HepG2 (cell line): ENCODE data around the gene NFILZ. TPM values are rescaled to one million over a fixed set of nuclear protein-coding genes. Genes with fewer than 3 reads are reported as not detected.
A peak's percentile ranks its signal among the peaks of the same experiment; 100 is the strongest.

ENCODE experiments used
- CBX2 ChIP-seq, 2 experiments: fragments of 200-600 bp in 1 of 2; sonication (generic); formaldehyde crosslinking in 1 of 2; IDR thresholded peaks; 2 replicates each; pipeline versions ENCODE4 v1.7.0 to v1.8.1; 2018 to 2022; ENCODE audit warnings: low read depth in 2 of 2, low read length in 1 of 2, mild to moderate bottlenecking in 1 of 2, missing genetic modification reagents in 1 of 2
- DPF2 ChIP-seq: sonication (generic); formaldehyde crosslinking; IDR thresholded peaks from 2 replicates; pipeline ENCODE4 v1.4.0; 2020; ENCODE audit warnings: mild to moderate bottlenecking, low read depth, missing genetic modification reagents, borderline replicate concordance
- EED ChIP-seq: sonication (generic); formaldehyde crosslinking; IDR thresholded peaks from 2 replicates; pipeline ENCODE4 v1.5.0; 2020; ENCODE audit warnings: mild to moderate bottlenecking, missing genetic modification reagents
- HINFP ChIP-seq: sonication (generic); formaldehyde crosslinking; IDR thresholded peaks from 2 replicates; pipeline ENCODE4 v1.4.0; 2020; ENCODE audit warnings: low read depth, mild to moderate bottlenecking, missing genetic modification reagents
- KDM3A ChIP-seq: IDR thresholded peaks from 2 replicates; pipeline ENCODE4 v1.6.1; 2018; ENCODE audit warnings: low read depth, missing compliant biosample characterization
- NFIC ChIP-seq: IDR thresholded peaks from 2 replicates; pipeline ENCODE4 v1.6.1; 2012; ENCODE audit warnings: mild to moderate bottlenecking, low read length, inconsistent platforms
- PHF21A ChIP-seq: sonication (generic); formaldehyde crosslinking; IDR thresholded peaks from 2 replicates; pipeline ENCODE4 v1.5.0; 2020; ENCODE audit warnings: mild to moderate bottlenecking, missing genetic modification reagents
- PRDM10 ChIP-seq: sonication (generic); formaldehyde crosslinking; IDR thresholded peaks from 2 replicates; pipeline ENCODE4 v1.4.0; 2020; ENCODE audit warnings: low read depth, missing genetic modification reagents
- RARA ChIP-seq: IDR thresholded peaks from 2 replicates; pipeline ENCODE4 v1.6.1; 2016; ENCODE audit warnings: missing genetic modification reagents, missing compliant biosample characterization
- SMAD9 ChIP-seq: sonication (generic); formaldehyde crosslinking; IDR thresholded peaks from 2 replicates; pipeline ENCODE4 v1.5.1; 2020; ENCODE audit warnings: mild to moderate bottlenecking, missing genetic modification reagents
- SOX6 ChIP-seq, 2 experiments: fragments of 450-650 bp in 1 of 2; sonication (generic) in 1 of 2; formaldehyde crosslinking in 1 of 2; IDR thresholded peaks; 2 replicates each; pipeline versions ENCODE4 v1.4.0 to v1.6.1; 2017 to 2020; ENCODE audit warnings: antibody characterized with exemption in 1 of 2, mild to moderate bottlenecking in 1 of 2, missing genetic modification reagents in 1 of 2
- TAF1 ChIP-seq: sonication (generic); formaldehyde crosslinking; IDR thresholded peaks from 2 replicates; pipeline ENCODE4 v1.4.0; 2020; ENCODE audit warnings: missing genetic modification reagents
- THRA ChIP-seq: sonication (generic); formaldehyde crosslinking; IDR thresholded peaks from 2 replicates; pipeline ENCODE4 v1.4.0; 2020; ENCODE audit warnings: missing genetic modification reagents, borderline replicate concordance
- ZNF850 ChIP-seq: sonication (generic); formaldehyde crosslinking; conservative IDR thresholded peaks from 2 replicates; pipeline ENCODE4 v1.9.0; 2021; ENCODE audit warnings: mild to moderate bottlenecking, missing genetic modification reagents
- ZSCAN22 ChIP-seq: sonication (generic); formaldehyde crosslinking; IDR thresholded peaks from 2 replicates; pipeline ENCODE4 v1.4.0; 2020; ENCODE audit warnings: mild to moderate bottlenecking, missing genetic modification reagents
- ZSCAN31 ChIP-seq: sonication (generic); formaldehyde crosslinking; IDR thresholded peaks from 2 replicates; pipeline ENCODE4 v1.5.0; 2020; ENCODE audit warnings: low read depth, mild to moderate bottlenecking, missing genetic modification reagents
- polyA plus RNA-seq, 8 experiments: library from polyadenylated mRNA; depleted of rRNA in 3 of 8; stranded (reverse) in 7 of 8; unstranded in 1 of 8; fragments of >200 nt; fragmentation: Illumina TruSeq in 4 of 8; extraction: Trizol in 4 of 8; gene quantifications; 2 replicates each; pipeline versions ENCODE4 v1.2.1 to v1.2.3, GENCODE V29; 2011 to 2016; ENCODE audit warnings: low read depth in 4 of 8, missing spikeins in 1 of 8, mixed read lengths in 1 of 8; ENCODE audit not compliant: insufficient read depth in 1 of 8
- total RNA-seq, 5 experiments: library from RNA; depleted of rRNA; stranded (reverse); fragments of >200 nt; fragmentation: Illumina TruSeq; extraction: Trizol; gene quantifications; 2 replicates each; pipeline ENCODE4 v1.2.3, GENCODE V29; 2016; ENCODE audit warnings: low read depth in 1 of 5
- TF ChIP-seq, protein P1 (sequence below): sonication (generic); formaldehyde crosslinking; IDR thresholded peaks from 2 replicates; pipeline ENCODE4 v1.4.0; 2020; ENCODE audit warnings: missing genetic modification reagents
- TF ChIP-seq, protein P2 (sequence below): sonication (generic); formaldehyde crosslinking; IDR thresholded peaks from 2 replicates; pipeline ENCODE4 v1.8.1; 2023; ENCODE audit warnings: mild to moderate bottlenecking, moderate library complexity, missing genetic modification reagents

NFILZ gene
- total and polyA plus RNA-seq, 2 of the 13 experiments (the other 11 are each of a cell fraction or from before 2014, with no cell fraction given) = not detected

GRCh38 chr19:8640402-8641004 lies 10.1 kb downstream of the NFILZ start (continued):
- TF ChIP-seq, protein P1, sequence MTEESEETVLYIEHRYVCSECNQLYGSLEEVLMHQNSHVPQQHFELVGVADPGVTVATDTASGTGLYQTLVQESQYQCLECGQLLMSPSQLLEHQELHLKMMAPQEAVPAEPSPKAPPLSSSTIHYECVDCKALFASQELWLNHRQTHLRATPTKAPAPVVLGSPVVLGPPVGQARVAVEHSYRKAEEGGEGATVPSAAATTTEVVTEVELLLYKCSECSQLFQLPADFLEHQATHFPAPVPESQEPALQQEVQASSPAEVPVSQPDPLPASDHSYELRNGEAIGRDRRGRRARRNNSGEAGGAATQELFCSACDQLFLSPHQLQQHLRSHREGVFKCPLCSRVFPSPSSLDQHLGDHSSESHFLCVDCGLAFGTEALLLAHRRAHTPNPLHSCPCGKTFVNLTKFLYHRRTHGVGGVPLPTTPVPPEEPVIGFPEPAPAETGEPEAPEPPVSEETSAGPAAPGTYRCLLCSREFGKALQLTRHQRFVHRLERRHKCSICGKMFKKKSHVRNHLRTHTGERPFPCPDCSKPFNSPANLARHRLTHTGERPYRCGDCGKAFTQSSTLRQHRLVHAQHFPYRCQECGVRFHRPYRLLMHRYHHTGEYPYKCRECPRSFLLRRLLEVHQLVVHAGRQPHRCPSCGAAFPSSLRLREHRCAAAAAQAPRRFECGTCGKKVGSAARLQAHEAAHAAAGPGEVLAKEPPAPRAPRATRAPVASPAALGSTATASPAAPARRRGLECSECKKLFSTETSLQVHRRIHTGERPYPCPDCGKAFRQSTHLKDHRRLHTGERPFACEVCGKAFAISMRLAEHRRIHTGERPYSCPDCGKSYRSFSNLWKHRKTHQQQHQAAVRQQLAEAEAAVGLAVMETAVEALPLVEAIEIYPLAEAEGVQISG (CRISPR knock-in tag) = no peak
- no peak; the same call in 1 of the 2 replicates for TF ChIP-seq HINFP (CRISPR knock-in tag)
- peak; percentile 46; the same call in 1 of the 2 replicates for TF ChIP-seq ZSCAN31
- TF ChIP-seq RARA (CRISPR knock-in tag) = peak; percentile 76
- TF ChIP-seq SMAD9 = no peak
- no peak for TF ChIP-seq ZSCAN22 (CRISPR knock-in tag)
- TF ChIP-seq PRDM10 (CRISPR knock-in tag) = peak; percentile 80
- peak; percentile 83 for TF ChIP-seq PHF21A (CRISPR knock-in tag)
- TF ChIP-seq, protein P2, sequence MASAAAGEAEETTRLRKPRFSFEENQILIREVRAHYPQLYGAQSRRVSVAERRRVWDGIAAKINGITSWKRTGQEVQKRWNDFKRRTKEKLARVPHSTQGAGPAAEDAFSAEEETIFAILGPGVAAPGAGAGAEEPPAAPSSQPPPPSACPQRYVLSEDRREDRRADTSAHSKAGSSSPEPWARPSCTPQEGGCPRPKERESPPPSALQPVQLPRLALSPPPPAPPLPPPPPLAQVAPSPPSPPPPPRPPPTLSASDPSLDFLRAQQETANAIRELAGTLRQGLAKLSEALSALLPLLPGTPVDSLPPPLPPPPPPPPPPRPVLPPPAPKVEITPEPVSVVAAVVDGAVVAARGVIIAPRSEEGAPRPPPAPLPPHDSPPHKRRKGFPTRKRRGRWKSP (CRISPR knock-in tag) = peak; percentile 62
- peak; percentile 51; the same call in 1 of the 2 replicates for TF ChIP-seq EED
- peak; percentile 55 for TF ChIP-seq THRA (CRISPR knock-in tag)
- TF ChIP-seq SOX6 (IDR thresholded peaks at IDR 0.05) = no peak
- TF ChIP-seq SOX6 (CRISPR knock-in tag; IDR thresholded peaks at IDR 0.05) = peak; percentile 91
- TF ChIP-seq CBX2 (IDR thresholded peaks at IDR 0.05; ENCODE audit: low read depth, low read length) = no peak
- no peak for TF ChIP-seq CBX2 (CRISPR knock-in tag; IDR thresholded peaks at IDR 0.05; ENCODE audit: low read depth)
- TF ChIP-seq DPF2 (CRISPR knock-in tag) = peak; percentile 87
- no peak for TF ChIP-seq ZNF850 (CRISPR knock-in tag)
- peak; percentile 73; the same call in 1 of the 2 replicates for TF ChIP-seq NFIC
- TF ChIP-seq KDM3A (CRISPR knock-in tag) = no peak
- no peak for TF ChIP-seq TAF1
